GM19099 (cell line): Measurements from ENCODE around the gene GLT6D1.

Experiments
- POLR2A ChIP-seq: IDR thresholded peaks from 3 replicates; pipeline ENCODE4 v1.6.1; 2011; ENCODE audit warnings: low read depth; ENCODE audit not compliant: insufficient read length; ENCODE audit errors: extremely low read depth

Gene GLT6D1

GRCh38 chr9:135575995-135576631 lies 63.2 kb downstream of the GLT6D1 start:
- no peak for TF ChIP-seq POLR2A

DNA sequence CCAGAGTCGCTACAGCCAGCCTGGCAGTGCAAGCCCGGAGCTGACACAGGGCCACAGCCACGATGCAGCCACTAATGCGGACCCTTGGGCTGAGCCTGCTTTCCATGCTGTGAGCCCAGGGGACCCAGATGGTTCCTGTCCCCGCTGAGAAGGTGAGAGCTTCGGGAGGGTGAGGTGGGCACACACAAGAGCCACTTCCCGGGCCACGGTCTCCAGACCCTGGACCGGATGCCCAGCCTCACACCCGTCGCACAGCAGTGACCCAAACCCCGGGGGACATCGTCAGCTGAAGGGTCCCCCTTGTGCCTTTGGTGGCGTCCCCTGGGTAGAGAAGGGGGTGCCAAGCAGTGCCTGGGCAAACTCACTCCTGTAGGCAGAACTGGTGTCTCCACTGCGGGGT lies 64.4 kb downstream of the GLT6D1 start:
- TF ChIP-seq POLR2A: no peak

- no peak for TF ChIP-seq POLR2A
Observed at GRCh38 chr9:135574331-135574730, 65.0 kb downstream of the GLT6D1 start.
